ENCODE data around the gene SYTL1. TPM values are rescaled to one million over a fixed set of nuclear protein-coding genes. Genes with fewer than 3 reads are reported as not detected.
A peak's percentile ranks its signal among the peaks of the same experiment; 100 is the strongest.

SYTL1 gene
- total RNA-seq, 1 experiment from 2014 or later, result 81.8 TPM

GRCh38 chr1:27299385-27300271 is 42.2 kb upstream of the SYTL1 start:
- no peaks in the 10 kb centered on the region for H3K9me3 Mint-ChIP-seq (ENCODE audit: unreplicated experiment)
- POLR2A ChIA-PET, result interaction anchor here (0.5 to 3.5 kb wide), 23 partner anchors 9 to 444 kb away, joined by 3 to 28 read pairs (median 4); partner anchors contain the start of genes MAP3K6, SLC9A1, SYTL1 and TMEM222
- CTCF ChIA-PET, result interaction anchor here (0.5 to 13.1 kb wide), 47 partner anchors 10 to 1150 kb away, joined by 3 to 225 read pairs (median 3); partner anchors contain the start of genes AHDC1, CD164L2, GPR3 and MAP3K6
- peak overlapping the region; percentile 4 for H3K4me3 Mint-ChIP-seq (ENCODE audit: unreplicated experiment)
- H3K27me3 Mint-ChIP-seq (ENCODE audit: insufficient read depth, unreplicated experiment), result no peaks in the 10 kb centered on the region
- peak overlapping the region; percentile 59 for H3K27ac Mint-ChIP-seq (ENCODE audit: low read depth, unreplicated experiment)
- DNase-seq (ENCODE audit: unreplicated experiment), result peak; percentile 85
- no peak for TF ChIP-seq CTCF (IDR thresholded peaks at IDR 0.05; ENCODE audit: unreplicated experiment)
- no TSS peak for BruUV-seq (replicated peaks)
- peaks cover 40% of the 10 kb centered on the region for H3K36me3 Mint-ChIP-seq (ENCODE audit: insufficient read depth, unreplicated experiment)
- H3K4me1 Mint-ChIP-seq (ENCODE audit: insufficient read depth, unreplicated experiment), result peaks cover 13% of the 10 kb centered on the region
- intact Hi-C loops (cut with micrococcal nuclease), result loop anchor here (1.0 to 5.0 kb wide), 4 partner anchors 96 to 363 kb away; no protein-coding TSS in a partner anchor

DNA sequence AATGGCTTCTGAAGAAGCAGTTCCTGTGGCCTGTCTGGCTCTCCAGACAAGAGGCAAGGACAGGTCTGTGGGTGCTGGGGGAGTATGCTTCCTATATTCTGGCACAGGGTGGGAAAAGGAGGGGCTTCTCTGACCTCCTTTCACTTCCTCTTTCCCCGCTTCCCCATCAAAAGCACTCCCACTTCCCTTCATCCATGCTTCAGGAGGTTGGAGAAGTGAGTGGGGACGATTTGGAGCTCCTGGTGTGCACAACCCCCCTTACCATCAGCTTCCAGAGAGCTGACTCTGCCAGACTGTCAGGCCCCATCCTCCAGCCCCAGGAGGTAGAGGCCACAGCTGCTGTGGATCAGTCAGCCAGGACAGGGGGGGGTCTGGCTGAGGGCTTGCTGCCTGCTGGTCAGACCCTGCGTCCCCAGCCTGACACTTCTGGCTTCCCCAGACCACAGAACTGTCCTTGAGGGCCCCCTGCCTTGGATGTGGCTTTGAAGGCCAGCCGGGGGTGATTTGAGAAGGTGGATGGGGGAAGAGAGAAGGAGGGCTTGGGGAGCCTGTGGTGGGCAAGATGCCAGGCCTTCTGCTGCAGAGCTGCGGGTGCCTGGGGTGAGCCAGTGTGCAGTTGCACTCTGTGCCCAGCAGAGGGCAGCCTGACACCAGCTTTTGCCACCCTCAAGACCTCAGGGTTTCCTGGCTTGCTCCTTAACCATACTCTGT is 41.3 kb upstream of the SYTL1 start:
- POLR2A ChIA-PET, result interaction anchor here (0.7 to 3.5 kb wide), 17 partner anchors 13 to 868 kb away, joined by 3 to 28 read pairs (median 4); partner anchors contain the start of genes DHDDS, MAP3K6, SYTL1 and TMEM222
- Mint-ChIP-seq H3K36me3 (ENCODE audit: insufficient read depth, unreplicated experiment) (peaks cover 40% of the 10 kb centered on the region), H3K4me3 (ENCODE audit: unreplicated experiment) (no peak overlapping the region), H3K27ac (ENCODE audit: low read depth, unreplicated experiment) (peak overlapping the region; percentile 67), H3K27me3 (ENCODE audit: insufficient read depth, unreplicated experiment) (no peaks in the 10 kb centered on the region), H3K9me3 (ENCODE audit: unreplicated experiment) (no peaks in the 10 kb centered on the region), H3K4me1 (ENCODE audit: insufficient read depth, unreplicated experiment) (peaks cover 13% of the 10 kb centered on the region)
- CTCF ChIA-PET, result interaction anchor here (0.6 to 13.1 kb wide), 45 partner anchors 9 to 1149 kb away, joined by 3 to 225 read pairs (median 4); partner anchors contain the start of genes AHDC1, CD164L2, GPR3 and MAP3K6
- peak; percentile 99 for TF ChIP-seq CTCF (IDR thresholded peaks at IDR 0.05; ENCODE audit: unreplicated experiment)
- DNase-seq (ENCODE audit: unreplicated experiment), result peak; percentile 85
- BruUV-seq (replicated peaks), result no TSS peak
- intact Hi-C loops (cut with micrococcal nuclease), result loop anchor here (1.0 kb wide), 3 partner anchors 88 to 95 kb away; partner anchors contain the start of gene GPR3

DNA sequence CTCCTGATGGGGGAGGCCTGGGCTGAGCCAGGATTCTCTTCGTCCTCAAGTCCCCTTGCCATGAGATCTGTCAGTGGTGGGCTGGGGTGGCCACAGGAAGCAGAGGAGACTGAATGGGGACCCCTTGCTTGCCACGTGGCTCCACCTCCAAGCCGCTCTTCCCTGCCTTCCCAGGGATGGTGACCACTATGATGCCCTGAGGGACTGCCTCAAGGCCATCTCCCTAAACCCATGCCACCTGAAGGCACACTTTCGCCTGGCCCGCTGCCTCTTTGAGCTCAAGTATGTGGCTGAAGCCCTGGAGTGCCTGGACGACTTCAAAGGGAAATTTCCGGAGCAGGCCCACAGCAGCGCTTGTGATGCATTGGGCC is 40.8 kb upstream of the SYTL1 start:
- intact Hi-C loops (cut with micrococcal nuclease), result loop anchor here (1.0 kb wide), 2 partner anchors 87 to 91 kb away; partner anchors contain the start of gene GPR3
- Mint-ChIP-seq H3K27ac (ENCODE audit: low read depth, unreplicated experiment) (peak overlapping the region; percentile 67), H3K4me1 (ENCODE audit: insufficient read depth, unreplicated experiment) (peaks cover 13% of the 10 kb centered on the region), H3K27me3 (ENCODE audit: insufficient read depth, unreplicated experiment) (no peaks in the 10 kb centered on the region), H3K36me3 (ENCODE audit: insufficient read depth, unreplicated experiment) (peaks cover 40% of the 10 kb centered on the region), H3K4me3 (ENCODE audit: unreplicated experiment) (no peak overlapping the region), H3K9me3 (ENCODE audit: unreplicated experiment) (no peaks in the 10 kb centered on the region)
- no peak for DNase-seq (ENCODE audit: unreplicated experiment)
- ChIA-PET CTCF (interaction anchor here (0.5 to 13.1 kb wide), 37 partner anchors 9 to 732 kb away, joined by 3 to 225 read pairs (median 4); partner anchors contain the start of genes AHDC1, CD164L2, GPR3 and MAP3K6), POLR2A (interaction anchor here (0.7 to 3.5 kb wide), 12 partner anchors 12 to 332 kb away, joined by 3 to 28 read pairs (median 8); partner anchors contain the start of genes MAP3K6 and SYTL1)
- no TSS peak for BruUV-seq (replicated peaks)
- no peak for TF ChIP-seq CTCF (IDR thresholded peaks at IDR 0.05; ENCODE audit: unreplicated experiment)
